Prostate gland (tissue), 1 donor: Measurements from ENCODE around the gene PON1.

Experiments
- POLR2A ChIP-seq: fragments of 450-650 bp; IDR thresholded peaks from one replicate; pipeline ENCODE4 v1.6.1; 2016; ENCODE audit warnings: antibody characterized with exemption, mild to moderate bottlenecking
- POLR2AphosphoS5 ChIP-seq: sonication (generic); formaldehyde crosslinking; IDR thresholded peaks from one replicate; pipeline ENCODE4 v1.6.1; 2017; ENCODE audit warnings: antibody characterized with exemption

DNA sequence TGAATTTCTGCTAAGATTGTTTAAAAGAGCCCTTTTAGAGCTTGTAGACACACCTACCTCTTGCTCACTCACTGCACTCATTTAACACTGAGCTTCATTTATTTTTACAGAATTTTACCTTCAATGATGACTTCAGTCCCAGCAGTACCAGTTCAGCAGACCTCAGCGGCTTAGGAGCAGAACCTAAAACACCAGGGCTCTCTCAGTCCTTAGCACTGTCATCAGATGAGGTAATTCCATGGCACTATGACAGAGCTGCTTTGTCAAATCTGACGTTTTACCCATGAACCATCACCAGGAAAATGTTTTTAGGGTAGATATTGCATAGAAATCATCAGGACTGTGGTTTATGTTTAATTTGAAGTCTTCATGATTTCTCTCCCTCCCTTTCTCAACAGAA is 38.2 kb downstream of the PON1 start:
- TF ChIP-seq POLR2AphosphoS5 (no peak), POLR2A (no peak)
